ENCODE measurements around the gene CAMK4.

GRCh38 chr5:111295649-111296048, 71.5 kb downstream of the CAMK4 start:
- TF ChIP-seq CTCF (IDR thresholded peaks at IDR 0.05) (no peak), POLR2A (IDR thresholded peaks at IDR 0.05) (no peak)
